ENCODE measurements around the gene LRRK1. TPM values are rescaled to one million over a fixed set of nuclear protein-coding genes. Genes with fewer than 3 reads are reported as not detected.

Gene LRRK1
- total RNA-seq, 1 donor from 2014 or later: not detected

DNA sequence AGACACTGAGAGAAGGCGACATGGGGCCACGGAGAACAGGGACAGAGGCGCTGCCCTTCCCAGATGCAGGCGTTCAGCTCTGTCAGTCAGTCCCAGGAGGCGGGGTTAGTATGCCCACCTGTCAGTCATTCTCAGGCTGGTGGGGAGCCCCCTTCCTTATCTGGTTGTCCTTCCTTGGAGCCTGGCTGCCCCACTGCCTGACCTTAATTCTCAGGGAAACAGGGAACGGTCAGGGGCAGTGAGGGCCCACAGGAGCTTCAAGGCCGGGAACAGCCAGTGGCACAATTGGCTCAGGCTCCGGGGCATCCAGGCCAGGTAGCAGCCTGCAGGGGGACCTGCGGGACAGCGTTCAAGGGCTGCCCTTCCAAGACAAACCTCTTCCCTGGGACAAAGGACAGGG lies 199.5 kb downstream of the LRRK1 start:
- H3K4me1 Mint-ChIP-seq: peaks cover 58% of the 10 kb centered on the region
- no peak overlapping the region for H3K9ac ChIP-seq
- peaks cover 12% of the 10 kb centered on the region for H3K27me3 Mint-ChIP-seq (ENCODE audit: insufficient read depth, low read depth)
- H3K9me3 ChIP-seq (ENCODE audit: low read depth): no peaks in the 10 kb centered on the region
- TF ChIP-seq, protein P1, sequence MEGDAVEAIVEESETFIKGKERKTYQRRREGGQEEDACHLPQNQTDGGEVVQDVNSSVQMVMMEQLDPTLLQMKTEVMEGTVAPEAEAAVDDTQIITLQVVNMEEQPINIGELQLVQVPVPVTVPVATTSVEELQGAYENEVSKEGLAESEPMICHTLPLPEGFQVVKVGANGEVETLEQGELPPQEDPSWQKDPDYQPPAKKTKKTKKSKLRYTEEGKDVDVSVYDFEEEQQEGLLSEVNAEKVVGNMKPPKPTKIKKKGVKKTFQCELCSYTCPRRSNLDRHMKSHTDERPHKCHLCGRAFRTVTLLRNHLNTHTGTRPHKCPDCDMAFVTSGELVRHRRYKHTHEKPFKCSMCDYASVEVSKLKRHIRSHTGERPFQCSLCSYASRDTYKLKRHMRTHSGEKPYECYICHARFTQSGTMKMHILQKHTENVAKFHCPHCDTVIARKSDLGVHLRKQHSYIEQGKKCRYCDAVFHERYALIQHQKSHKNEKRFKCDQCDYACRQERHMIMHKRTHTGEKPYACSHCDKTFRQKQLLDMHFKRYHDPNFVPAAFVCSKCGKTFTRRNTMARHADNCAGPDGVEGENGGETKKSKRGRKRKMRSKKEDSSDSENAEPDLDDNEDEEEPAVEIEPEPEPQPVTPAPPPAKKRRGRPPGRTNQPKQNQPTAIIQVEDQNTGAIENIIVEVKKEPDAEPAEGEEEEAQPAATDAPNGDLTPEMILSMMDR (IDR thresholded peaks at IDR 0.05): no peak
- no peak for TF ChIP-seq EZH2 (IDR thresholded peaks at IDR 0.05)
- no peak overlapping the region for H3K4me3 Mint-ChIP-seq
- no peak overlapping the region for H3K4me2 ChIP-seq
- H3K27ac Mint-ChIP-seq: peak overlapping the region; percentile 46
- H2AFZ ChIP-seq (replicated peaks): no peak overlapping the region
- no peaks in the 10 kb centered on the region for H3K9me3 Mint-ChIP-seq
- no peak for DNase-seq (ENCODE audit: low spot score)
- H3K79me2 ChIP-seq (ENCODE audit: low read depth): no peaks in the 10 kb centered on the region
- H3K4me3 ChIP-seq: no peak overlapping the region
- H3K36me3 Mint-ChIP-seq: no peaks in the 10 kb centered on the region
- no peaks in the 10 kb centered on the region for H4K20me1 ChIP-seq (ENCODE audit: low read depth)
- no peak overlapping the region for H3K27ac ChIP-seq
- H3F3A ChIP-seq (ENCODE audit: low read depth): no peaks in the 10 kb centered on the region
- H3K4me1 ChIP-seq: peaks cover 19% of the 10 kb centered on the region
- H3K27me3 ChIP-seq: no peaks in the 10 kb centered on the region
- no peaks in the 10 kb centered on the region for H3K36me3 ChIP-seq

DNA sequence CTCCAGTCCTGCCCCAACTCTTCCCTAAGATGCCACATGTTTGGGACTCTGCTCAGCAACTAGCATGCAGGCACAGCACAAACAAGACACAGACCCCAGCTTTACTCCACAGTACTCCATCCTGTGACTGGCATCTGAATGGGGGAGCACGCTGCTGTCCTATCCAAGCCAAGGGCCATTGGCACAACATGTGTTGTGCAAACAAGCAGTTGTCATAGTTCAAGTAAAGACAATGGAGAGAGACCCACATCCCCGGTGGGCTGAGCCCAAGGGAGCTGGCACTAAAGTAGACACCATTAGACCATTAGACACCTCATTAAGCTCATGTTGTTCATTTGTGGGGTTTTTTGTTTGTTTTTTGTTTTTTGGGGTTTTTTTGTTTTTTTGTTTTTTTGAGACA lies 200.0 kb downstream of the LRRK1 start:
- H3K4me1 Mint-ChIP-seq: peaks cover 53% of the 10 kb centered on the region

More for the DNA sequence above, 200.0 kb downstream of the LRRK1 start:
- Histone ChIP-seq H3K9me3 (ENCODE audit: low read depth) (no peaks in the 10 kb centered on the region), H4K20me1 (ENCODE audit: low read depth) (no peaks in the 10 kb centered on the region), H3K36me3 (no peaks in the 10 kb centered on the region), H3F3A (ENCODE audit: low read depth) (no peaks in the 10 kb centered on the region), H3K79me2 (ENCODE audit: low read depth) (no peaks in the 10 kb centered on the region), H3K27ac (no peak overlapping the region), H3K4me1 (peaks cover 19% of the 10 kb centered on the region), H3K4me2 (no peak overlapping the region), H3K9ac (no peak overlapping the region), H3K4me3 (no peak overlapping the region), H3K27me3 (no peaks in the 10 kb centered on the region), H2AFZ (replicated peaks) (no peak overlapping the region)
- H3K36me3 Mint-ChIP-seq: no peaks in the 10 kb centered on the region
- TF ChIP-seq, protein P1 (IDR thresholded peaks at IDR 0.05): no peak
- no peak for TF ChIP-seq EZH2phosphoT487 (IDR thresholded peaks at IDR 0.05)
- TF ChIP-seq EZH2 (IDR thresholded peaks at IDR 0.05): no peak
- H3K27me3 Mint-ChIP-seq (ENCODE audit: insufficient read depth, low read depth): peaks cover 12% of the 10 kb centered on the region
- H3K27ac Mint-ChIP-seq: peak overlapping the region; percentile 52
- DNase-seq (ENCODE audit: low spot score): no peak
- H3K9me3 Mint-ChIP-seq: no peaks in the 10 kb centered on the region
- H3K4me3 Mint-ChIP-seq: no peak overlapping the region

Other genes with a start within 250 kb of the LRRK1 start
- 0.74 and 0.80 TPM in 2 replicates for gene ALDH1A3, start 39.5 kb upstream of the LRRK1 start, total RNA-seq (ENCODE audit: low replicate concordance)

Measured in neural progenitor cell (in vitro differentiated cells).